GDM1 (cell line): ENCODE data around the gene OR10A2.
"Not testable (repeated sequence)": the region's sequence is repeated elsewhere in the genome, so short reads cannot be mapped to it uniquely, and the experiment has no call there.

ENCODE experiments used
- DNase-seq: peaks from one replicate; lab custom pipeline; 2025; lab: John Stamatoyannopoulos, UW

OR10A2 gene

GRCh38 chr11:6887711-6888110 lies 24.9 kb downstream of the OR10A2 start:
- DNase-seq = not testable (repeated sequence)

DNA sequence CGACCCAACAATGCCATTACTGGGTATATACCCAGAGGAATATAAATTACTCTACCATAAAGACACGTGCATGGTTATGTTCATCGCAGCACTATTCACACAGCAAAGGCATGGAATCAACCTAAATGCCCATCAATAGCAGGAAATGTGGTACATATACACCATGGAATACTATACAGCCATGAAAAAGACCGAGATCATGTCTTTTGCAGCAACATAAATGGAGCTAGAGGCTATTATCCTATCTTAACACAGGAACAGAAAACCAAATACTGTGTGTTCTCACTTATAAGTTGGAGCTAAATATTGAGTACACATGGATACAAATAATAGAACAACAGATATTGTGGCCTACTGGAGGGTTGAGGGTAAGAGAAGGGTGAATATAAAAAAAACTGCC lies 26.0 kb downstream of the OR10A2 start:
- DNase-seq = no peak

- no peak for DNase-seq
Observed at GRCh38 chr11:6889835-6890234, 27.0 kb downstream of the OR10A2 start.

- no peak for DNase-seq
Observed at GRCh38 chr11:6892400-6892799, 29.5 kb downstream of the OR10A2 start, which contains the start of gene OR2D2. TSS of gene OR2D2 (minus strand) at chr11:6892500. CDS start at chr11:6892500, 0 bp downstream.

DNA sequence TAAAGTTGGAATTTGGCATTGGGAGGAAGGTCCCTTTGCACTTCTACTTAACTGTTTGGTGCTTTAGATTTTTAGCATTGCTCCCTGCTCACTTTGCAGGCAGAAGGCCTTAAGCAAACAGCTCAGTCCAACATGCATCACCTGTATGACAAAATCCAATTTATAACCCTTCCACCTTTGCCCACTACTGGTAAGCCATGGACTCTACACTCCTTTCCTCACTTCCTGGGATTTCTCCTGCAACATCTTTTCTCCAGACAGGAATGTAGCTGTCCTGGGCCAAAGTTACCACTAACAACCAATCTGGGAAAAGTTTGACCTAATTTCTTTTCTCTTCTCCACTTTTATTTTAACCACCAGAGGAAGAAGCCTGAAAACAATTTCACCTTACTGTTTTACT lies 31.2 kb downstream of the OR10A2 start:
- DNase-seq = no peak

DNA sequence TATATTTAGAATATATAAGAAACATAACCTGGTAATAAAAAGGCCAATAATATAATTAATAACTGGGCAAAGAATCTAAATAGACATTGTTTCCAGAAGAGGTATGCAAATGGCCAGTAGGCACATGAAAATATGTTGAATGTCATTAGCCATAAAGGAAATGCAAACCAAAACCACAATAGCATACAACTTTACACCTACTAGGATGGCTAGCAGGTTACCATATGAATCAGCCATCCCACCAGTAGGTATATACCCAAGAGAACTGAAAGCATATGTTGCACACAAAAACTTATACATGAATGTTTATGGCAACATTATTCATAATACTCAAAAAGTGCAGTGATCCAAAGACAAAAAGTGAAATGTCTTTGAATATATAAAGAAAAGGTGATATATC lies 32.2 kb downstream of the OR10A2 start:
- no peak for DNase-seq

- no peak for DNase-seq
Observed at GRCh38 chr11:6898911-6899310, 36.1 kb downstream of the OR10A2 start.

DNA sequence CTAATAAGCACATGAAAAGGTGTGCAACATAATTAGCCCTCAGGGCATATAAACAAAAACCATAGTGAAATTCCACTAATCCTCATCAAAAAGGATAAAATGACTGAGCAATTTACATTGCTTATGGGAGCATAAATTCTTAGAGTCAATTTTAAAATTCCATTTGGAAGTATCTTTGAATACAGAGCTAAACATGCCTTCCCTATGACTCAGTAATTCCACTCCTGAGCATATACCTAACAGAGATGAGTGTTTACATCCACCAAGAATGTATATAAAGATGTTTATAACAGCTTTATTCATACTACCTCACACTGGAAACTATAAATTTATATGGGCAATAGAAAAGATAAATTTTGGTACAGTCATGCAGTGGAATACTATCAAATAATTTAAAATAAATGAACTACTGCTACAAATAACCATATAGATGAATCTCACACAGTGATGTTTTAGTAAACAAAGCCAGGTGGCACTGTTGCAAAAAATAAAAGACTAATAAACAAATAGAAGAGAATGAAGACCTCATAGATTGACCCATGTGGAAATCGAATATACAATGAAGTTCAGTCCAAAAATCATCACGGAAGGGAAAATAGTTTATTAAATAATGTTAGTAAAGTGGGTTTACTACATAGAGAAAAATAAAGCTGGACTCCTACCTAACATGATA lies 37.6 kb downstream of the OR10A2 start:
- no peak for DNase-seq

DNA sequence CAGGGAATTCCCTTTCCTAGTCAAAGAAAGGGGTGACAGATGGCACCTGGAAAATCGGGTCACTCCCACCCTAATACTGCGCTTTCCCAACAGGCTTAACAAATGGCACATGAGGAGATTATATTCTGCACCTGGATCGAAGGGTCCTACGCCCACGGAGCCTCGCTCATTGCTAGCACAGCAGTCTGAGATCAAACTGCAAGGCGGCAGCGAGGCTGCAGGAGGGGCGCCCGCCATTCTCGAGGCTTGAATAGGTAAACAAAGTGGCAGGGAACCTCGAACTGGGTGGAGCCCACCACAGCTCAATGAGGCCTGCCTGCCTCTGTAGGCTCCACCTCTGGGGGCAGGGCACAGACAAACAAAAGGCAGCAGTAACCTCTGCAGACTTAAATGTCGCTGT lies 41.9 kb downstream of the OR10A2 start:
- not testable (repeated sequence) for DNase-seq

- DNase-seq = no peak
Observed at GRCh38 chr11:6911378-6911777, 48.5 kb downstream of the OR10A2 start.

- no peak for DNase-seq
Observed at GRCh38 chr11:6911948-6912347, 49.1 kb downstream of the OR10A2 start.

DNA sequence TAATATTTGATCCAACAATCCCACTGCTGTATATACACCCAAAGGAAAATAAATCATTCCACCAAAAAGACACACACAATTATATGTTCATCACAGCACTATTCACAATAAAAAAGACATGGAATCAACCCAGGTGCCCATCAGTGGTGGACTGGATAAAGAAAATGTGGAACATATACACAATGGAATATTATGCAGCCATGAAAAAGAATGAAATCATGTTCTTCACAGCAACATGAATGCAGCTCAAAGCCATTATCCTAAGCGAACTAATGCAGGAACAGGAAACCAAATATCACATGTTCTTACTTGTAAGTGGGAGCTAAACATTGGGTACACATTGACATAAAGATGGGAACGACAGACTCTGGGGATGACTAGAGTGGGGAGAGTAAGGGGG lies 56.8 kb downstream of the OR10A2 start:
- DNase-seq = no peak

GRCh38 chr11:6920702-6921101 lies 57.8 kb downstream of the OR10A2 start, which contains the start of gene OR2D3:
TSS of gene OR2D3 (plus strand) at chr11:6921002. CDS start at chr11:6921002, 0 bp downstream.
- DNase-seq = no peak
